PC-9 (cell line): Measurements from ENCODE around the gene TOM1. TPM values are rescaled to one million over a fixed set of nuclear protein-coding genes. Genes with fewer than 3 reads are reported as not detected.
A peak's percentile ranks its signal among the peaks of the same experiment; 100 is the strongest.

ENCODE experiments used
- BruUV-seq: library from RNA; stranded (reverse); fragments of 400-500 nt; replicated peaks from 2 replicates; lab custom pipeline; 2021; lab: Mats Ljungman, UMichigan
- CTCF ChIA-PET: fragments of 300-600 bp; sonication (Branson Sonifier 250); formaldehyde crosslinking; loops from one replicate; lab custom pipeline; 2022; ENCODE audit warnings: antibody characterized with exemption; lab: Charles Lee
- POLR2A ChIA-PET: fragments of 300-600 bp; sonication (Branson Sonifier 250); formaldehyde crosslinking; loops from one replicate; lab custom pipeline; 2022; ENCODE audit warnings: antibody characterized with exemption; ENCODE audit not compliant: unreplicated experiment; lab: Charles Lee
- DNase-seq, 2 experiments: peaks; one replicate each; pipeline versions ENCODE4 v3.0.0 to v3.0.0-alpha.2; 2015 to 2022; ENCODE audit warnings: mixed read lengths in 1 of 2
- H2AFZ ChIP-seq: fragments of 200-600 bp; sonication (generic); 2 replicates; pipeline ENCODE4 v1.8.1; 2017; ENCODE audit warnings: antibody characterized with exemption
- H3F3A ChIP-seq: fragments of 200-600 bp; sonication (generic); 2 replicates; pipeline ENCODE4 v1.8.1; 2017; ENCODE audit warnings: antibody characterized with exemption, mild to moderate bottlenecking, low read depth; ENCODE audit not compliant: insufficient read depth
- H3K27ac ChIP-seq: fragments of 200-600 bp; sonication (generic); 2 replicates; pipeline ENCODE4 v1.6.1; 2016; ENCODE audit warnings: mixed run types
- H3K27me3 ChIP-seq: fragments of 200-600 bp; sonication (generic); 2 replicates; pipeline ENCODE4 v1.6.1; 2016; ENCODE audit warnings: low read depth, mixed run types; ENCODE audit not compliant: insufficient read depth
- H3K36me3 ChIP-seq: fragments of 200-600 bp; sonication (generic); 2 replicates; pipeline ENCODE4 v1.6.1; 2016; ENCODE audit warnings: low read depth, mixed run types
- H3K4me1 ChIP-seq: fragments of 200-600 bp; sonication (generic); replicated peaks from 2 replicates; pipeline ENCODE4 v1.6.1; 2016; ENCODE audit warnings: mixed run types; ENCODE audit not compliant: insufficient read depth
- H3K4me2 ChIP-seq: fragments of 200-600 bp; sonication (generic); 2 replicates; pipeline ENCODE4 v1.6.1; 2017; ENCODE audit warnings: mixed run types
- H3K4me3 ChIP-seq: fragments of 200-600 bp; sonication (generic); 2 replicates; pipeline ENCODE4 v1.6.1; 2016; ENCODE audit warnings: mixed run types
- H3K79me2 ChIP-seq: fragments of 200-600 bp; sonication (generic); 2 replicates; pipeline ENCODE4 v1.6.1; 2017; ENCODE audit warnings: low read depth, mixed run types
- H3K9me2 ChIP-seq: fragments of 200-600 bp; sonication (generic); 2 replicates; pipeline ENCODE4 v1.8.1; 2017; ENCODE audit warnings: mild to moderate bottlenecking; ENCODE audit not compliant: insufficient read depth
- H3K9me3 ChIP-seq: fragments of 200-600 bp; sonication (generic); 2 replicates; pipeline ENCODE4 v1.8.1; 2016; ENCODE audit warnings: low read depth; ENCODE audit not compliant: insufficient read depth
- H4K20me1 ChIP-seq: fragments of 200-600 bp; sonication (generic); 2 replicates; pipeline ENCODE4 v1.8.1; 2017; ENCODE audit not compliant: insufficient read depth
- EZH2 ChIP-seq: fragments of 200-600 bp; sonication (generic); IDR thresholded peaks from 2 replicates; pipeline ENCODE4 v1.8.0; 2017; ENCODE audit warnings: antibody characterized with exemption, low read depth
- intact Hi-C: fragments of 100-400 bp; cut with micrococcal nuclease; formaldehyde crosslinking; loops from one replicate; pipeline ENCODE4 v1.10.0; 2022; ENCODE audit not compliant: unreplicated experiment
- total RNA-seq: library from RNA; stranded (reverse); gene quantifications from 2 replicates; pipeline ENCODE4 v1.2.3, GENCODE V29; 2021
- TF ChIP-seq, protein P1 (sequence below): fragments of 200-600 bp; sonication (generic); conservative IDR thresholded peaks from 2 replicates; pipeline ENCODE4 v1.6.1; 2017; ENCODE audit warnings: mixed run types, antibody characterized with exemption, mild to moderate bottlenecking, moderate library complexity

The TOM1 gene
- total RNA-seq, 1 experiment from 2014 or later = 43.6 TPM

DNA sequence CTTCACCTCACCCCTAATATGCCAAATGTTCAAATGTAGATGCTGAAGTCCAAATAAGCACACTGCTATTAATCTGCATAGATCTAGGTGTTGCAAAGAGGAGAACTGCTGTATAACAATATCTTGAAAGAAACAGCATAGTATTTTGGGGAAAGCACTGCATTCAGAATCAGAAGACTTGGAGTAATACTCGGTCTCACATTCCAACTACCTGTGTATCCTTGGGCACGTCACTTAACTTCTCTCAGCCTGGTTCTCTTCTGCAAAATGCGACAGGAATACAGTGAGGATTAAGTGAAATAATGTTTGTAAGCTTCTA lies 42.7 kb upstream of the TOM1 start:
- DNase-seq = no peak
- no peaks in the 10 kb centered on the region for H3K9me2 ChIP-seq
- POLR2A ChIA-PET = no interaction called here
- peaks cover 5% of the 10 kb centered on the region; the same call in 1 of the 2 replicates for H3F3A ChIP-seq
- BruUV-seq = no TSS peak
- no peaks in the 10 kb centered on the region for H3K27me3 ChIP-seq
- H3K79me2 ChIP-seq = peaks cover 43% of the 10 kb centered on the region
- TF ChIP-seq EZH2 = no peak
- TF ChIP-seq, protein P1, sequence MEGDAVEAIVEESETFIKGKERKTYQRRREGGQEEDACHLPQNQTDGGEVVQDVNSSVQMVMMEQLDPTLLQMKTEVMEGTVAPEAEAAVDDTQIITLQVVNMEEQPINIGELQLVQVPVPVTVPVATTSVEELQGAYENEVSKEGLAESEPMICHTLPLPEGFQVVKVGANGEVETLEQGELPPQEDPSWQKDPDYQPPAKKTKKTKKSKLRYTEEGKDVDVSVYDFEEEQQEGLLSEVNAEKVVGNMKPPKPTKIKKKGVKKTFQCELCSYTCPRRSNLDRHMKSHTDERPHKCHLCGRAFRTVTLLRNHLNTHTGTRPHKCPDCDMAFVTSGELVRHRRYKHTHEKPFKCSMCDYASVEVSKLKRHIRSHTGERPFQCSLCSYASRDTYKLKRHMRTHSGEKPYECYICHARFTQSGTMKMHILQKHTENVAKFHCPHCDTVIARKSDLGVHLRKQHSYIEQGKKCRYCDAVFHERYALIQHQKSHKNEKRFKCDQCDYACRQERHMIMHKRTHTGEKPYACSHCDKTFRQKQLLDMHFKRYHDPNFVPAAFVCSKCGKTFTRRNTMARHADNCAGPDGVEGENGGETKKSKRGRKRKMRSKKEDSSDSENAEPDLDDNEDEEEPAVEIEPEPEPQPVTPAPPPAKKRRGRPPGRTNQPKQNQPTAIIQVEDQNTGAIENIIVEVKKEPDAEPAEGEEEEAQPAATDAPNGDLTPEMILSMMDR = no peak
- no peaks in the 10 kb centered on the region for H3K9me3 ChIP-seq
- intact Hi-C loops = no loop called here
- H3K4me1 ChIP-seq = peaks cover 13% of the 10 kb centered on the region
- peak overlapping the region; percentile 91 for H2AFZ ChIP-seq
- CTCF ChIA-PET = no interaction called here
- H3K4me2 ChIP-seq = peak overlapping the region; percentile 92
- no peak overlapping the region for H3K27ac ChIP-seq
- peak overlapping the region; percentile 61 for H3K4me3 ChIP-seq
- peaks cover 8% of the 10 kb centered on the region; the same call in 1 of the 2 replicates for H3K36me3 ChIP-seq
- peaks cover 2% of the 10 kb centered on the region; the same call in 1 of the 2 replicates for H4K20me1 ChIP-seq

DNA sequence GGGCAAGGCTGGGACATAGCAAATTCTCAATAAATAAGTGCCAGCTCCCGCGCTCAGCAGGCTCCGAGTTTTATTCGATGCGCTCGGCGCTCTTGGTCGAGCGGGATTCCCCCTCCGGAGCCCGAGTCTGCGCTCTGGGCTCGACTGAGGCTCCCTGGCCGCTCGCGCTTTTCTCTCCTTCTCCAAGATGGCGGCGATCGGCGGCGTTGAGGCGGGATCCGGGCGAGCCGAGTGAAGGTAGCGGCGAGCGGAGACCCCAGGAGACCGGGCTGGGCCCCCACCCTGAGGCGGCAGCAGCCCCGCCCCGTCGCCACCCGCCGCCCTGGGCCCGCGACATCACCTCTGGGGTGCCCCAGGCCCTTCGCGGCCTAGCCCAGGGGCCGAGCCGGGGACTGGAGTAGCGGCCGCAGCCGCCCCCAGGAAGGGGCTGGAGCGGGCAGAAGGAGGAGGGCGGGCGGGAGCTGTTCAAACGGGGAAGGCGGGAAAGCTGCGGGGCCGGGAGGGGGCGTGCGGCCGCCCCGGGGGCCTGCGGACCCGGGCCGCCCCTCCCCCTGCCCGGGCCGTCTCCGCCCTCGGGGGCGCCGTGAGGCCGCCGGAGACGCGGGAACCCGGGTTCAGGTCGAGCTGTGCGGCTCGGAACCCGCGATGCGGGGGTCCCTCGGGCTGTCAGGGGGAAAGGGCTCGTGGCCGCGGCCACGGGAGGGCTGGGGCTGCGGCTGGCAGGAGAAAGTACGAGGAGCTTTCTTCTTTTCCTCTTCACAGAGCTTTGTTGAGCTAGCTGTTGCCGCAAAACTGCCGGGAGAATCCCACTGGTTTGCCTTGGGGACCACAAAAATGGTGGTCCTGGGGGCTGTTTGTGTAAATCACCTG lies 42.1 kb upstream of the TOM1 start, which contains the start of gene HMGXB4:
Gene HMGXB4, plus strand, starts transcription at position 173 of the 870 bp plus-strand sequence. CDS start 4,898 bp downstream, outside the sequence.
- H3K9me3 ChIP-seq = no peaks in the 10 kb centered on the region
- H4K20me1 ChIP-seq = peaks cover 2% of the 10 kb centered on the region; the same call in 1 of the 2 replicates
- POLR2A ChIA-PET = interaction anchor here (0.9 kb wide), 1 partner anchor 44 kb away, joined by 15 read pairs; no protein-coding TSS in a partner anchor
- DNase-seq = peak; percentile 74 to 75
- H3K4me2 ChIP-seq = peak within 1 kb of the TSS; percentile 92
- peak within 1 kb of the TSS; percentile 61 for H3K4me3 ChIP-seq
- peaks cover 43% of the 10 kb centered on the region for H3K79me2 ChIP-seq
- CTCF ChIA-PET = interaction anchor here (0.7 kb wide), 1 partner anchor 334 kb away, joined by 3 read pairs; no protein-coding TSS in a partner anchor
- H3K27me3 ChIP-seq = no peaks in the 10 kb centered on the region
- peak within 1 kb of the TSS; percentile 91 for H2AFZ ChIP-seq
- BruUV-seq = no TSS peak
- intact Hi-C loops = no loop called here
- peak within 1 kb of the TSS; percentile 61 for H3K27ac ChIP-seq
- no peaks in the 10 kb centered on the region for H3K9me2 ChIP-seq
- TF ChIP-seq EZH2 = no peak
- TF ChIP-seq, protein P1 = no peak; the same call in 1 of the 2 replicates
- H3K4me1 ChIP-seq = peaks cover 13% of the 10 kb centered on the region
- H3K36me3 ChIP-seq = peaks cover 14% of the 10 kb centered on the region
- H3F3A ChIP-seq = peaks cover 5% of the 10 kb centered on the region; the same call in 1 of the 2 replicates

DNA sequence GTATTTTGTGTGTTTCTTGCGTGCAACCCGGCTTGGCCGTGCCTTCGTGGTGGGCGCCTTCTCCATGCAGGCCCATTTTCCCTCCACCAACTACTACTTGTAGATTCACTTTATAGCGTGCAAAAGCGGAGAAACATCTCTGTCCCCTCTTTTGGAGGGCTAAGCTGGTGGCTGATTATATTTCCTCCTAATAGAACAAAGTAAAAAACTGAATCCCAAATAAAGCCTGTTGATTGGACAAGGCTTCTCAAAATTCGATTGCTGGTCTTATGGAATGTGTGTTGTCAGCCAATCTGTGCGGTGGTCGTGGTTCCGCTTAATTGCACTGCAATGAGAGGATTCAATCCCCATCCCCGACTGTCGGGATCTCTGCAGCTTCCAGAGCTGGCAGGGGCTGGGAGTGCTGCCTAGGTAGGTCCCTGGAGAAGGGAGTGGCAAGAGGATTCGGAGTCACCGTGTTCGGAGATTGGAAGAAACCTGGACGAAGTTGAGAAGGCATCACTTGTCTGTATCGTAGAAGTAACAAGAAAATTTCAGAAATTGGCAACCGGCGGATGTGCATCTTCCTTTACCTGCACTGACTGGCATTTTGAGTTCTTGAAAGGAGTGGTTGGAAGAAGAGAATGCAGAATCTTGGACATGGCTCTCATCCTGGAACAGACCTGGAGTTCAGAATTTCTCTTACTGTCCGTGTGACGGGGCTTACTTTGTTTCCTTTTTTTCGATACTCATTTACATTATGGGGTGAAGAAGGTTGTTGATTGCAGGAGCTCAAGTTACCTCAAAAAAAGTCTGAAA lies 41.3 kb upstream of the TOM1 start:
- H4K20me1 ChIP-seq = peaks cover 2% of the 10 kb centered on the region; the same call in 1 of the 2 replicates
- BruUV-seq = TSS peak; percentile 59
- H3F3A ChIP-seq = peaks cover 5% of the 10 kb centered on the region; the same call in 1 of the 2 replicates
- H3K27ac ChIP-seq = peak overlapping the region; percentile 61; the same call in 1 of the 2 replicates
- no peaks in the 10 kb centered on the region for H3K27me3 ChIP-seq
- no peaks in the 10 kb centered on the region for H3K9me3 ChIP-seq
- CTCF ChIA-PET = interaction anchor here (0.7 kb wide), 1 partner anchor 333 kb away, joined by 3 read pairs; no protein-coding TSS in a partner anchor
- H3K36me3 ChIP-seq = peaks cover 22% of the 10 kb centered on the region
- no peak for DNase-seq
- TF ChIP-seq, protein P1 = no peak
- no peak for TF ChIP-seq EZH2
- intact Hi-C loops = no loop called here
- H3K79me2 ChIP-seq = peaks cover 43% of the 10 kb centered on the region
- H3K4me3 ChIP-seq = peak overlapping the region; percentile 61
- H3K4me2 ChIP-seq = peak overlapping the region; percentile 92
- no peaks in the 10 kb centered on the region for H3K9me2 ChIP-seq
- H3K4me1 ChIP-seq = peaks cover 13% of the 10 kb centered on the region
- peak overlapping the region; percentile 91 for H2AFZ ChIP-seq
- POLR2A ChIA-PET = interaction anchor here (0.6 to 0.9 kb wide), 2 partner anchors 43 to 71 kb away, joined by 3 to 15 read pairs; no protein-coding TSS in a partner anchor
